Testis (tissue), 3 donors: ENCODE data around the gene ZNF48. TPM values are rescaled to one million over a fixed set of nuclear protein-coding genes. Genes with fewer than 3 reads are reported as not detected.

ENCODE experiments used
- DNase-seq: peaks from one replicate; pipeline ENCODE4 v3.0.0-alpha.2; 2019
- H3K27ac ChIP-seq, 2 donors: fragments of 200-600 bp; sonication (generic); one replicate each; pipeline ENCODE4 v1.5.1; 2019
- H3K27me3 ChIP-seq: fragments of 200-600 bp; sonication (generic); one replicate; pipeline ENCODE4 v1.5.1; 2019
- H3K36me3 ChIP-seq: fragments of 200-600 bp; sonication (generic); one replicate; pipeline ENCODE4 v1.5.1; 2017; ENCODE audit warnings: low read depth; ENCODE audit errors: missing control alignments
- H3K4me1 ChIP-seq: fragments of 200-600 bp; sonication (generic); one replicate; pipeline ENCODE4 v1.5.1; 2019
- H3K4me3 ChIP-seq, 2 donors: fragments of 200-600 bp; sonication (generic); one replicate each; pipeline ENCODE4 v1.5.1; 2017 to 2019
- H3K9me3 ChIP-seq: fragments of 200-600 bp; sonication (generic); one replicate; pipeline ENCODE4 v1.5.1; 2017
- CTCF ChIP-seq, 3 experiments: fragments of 450-650 bp in 2 of 3; fragments of 200-600 bp in 1 of 3; sonication (generic) in 1 of 3; IDR thresholded peaks; one replicate each; pipeline ENCODE4 v1.5.1; 2016 to 2019; ENCODE audit warnings: antibody characterized with exemption in 3 of 3, mild to moderate bottlenecking in 2 of 3, moderate library complexity in 1 of 3
- POLR2A ChIP-seq: fragments of 450-650 bp; IDR thresholded peaks from one replicate; pipeline ENCODE4 v1.6.1; 2017; ENCODE audit warnings: antibody characterized with exemption, mild to moderate bottlenecking, moderate library complexity
- WGBS, 2 donors: methylation state at CpG; one replicate each; pipeline ENCODE4 v1.1.5; 2018; 5-methylcytosine and 5-hydroxymethylcytosine counted together
- intact Hi-C: fragments of 100-400 bp; cut with DNase I; formaldehyde crosslinking; loops from one replicate; pipeline ENCODE4 v1.15.1; 2023; ENCODE audit warnings: low total_unique reads
- polyA plus RNA-seq: library from polyadenylated mRNA; stranded (reverse); fragments of 350-450 nt; fragmentation: Illumina TruSeq; extraction: RNeasy Lipid Tissue Mini Kit (QIAGEN cat#74804); gene quantifications from one replicate; pipeline ENCODE4 v1.2.3, GENCODE V29; 2014; ENCODE audit warnings: low read depth, low replicate concordance; ENCODE audit not compliant: insufficient read depth
- total RNA-seq, 2 donors: library from RNA; depleted of rRNA; stranded (reverse); fragments of >200 nt; gene quantifications; one replicate each; pipeline ENCODE4 v1.2.3, GENCODE V29; 2016

The ZNF48 gene
- total and polyA plus RNA-seq, 3 donors from 2014 or later = 6.3 to 9.0 (median 6.5) TPM

- 82% methylated on average over 5 of the region's 5 CpGs for WGBS, 2 donors
- Histone ChIP-seq H3K36me3 (no peaks in the 10 kb centered on the region), H3K27me3 (no peaks in the 10 kb centered on the region), H3K4me1 (no peaks in the 10 kb centered on the region), H3K27ac (no peak overlapping the region), H3K9me3 (no peaks in the 10 kb centered on the region), H3K4me3 (no peak overlapping the region)
- intact Hi-C loops = no loop called here
- DNase-seq = no peak
- TF ChIP-seq CTCF (IDR thresholded peaks at IDR 0.05) = no peak
- no peak for TF ChIP-seq POLR2A
Measured at GRCh38 chr16:30421010-30421409, 25.8 kb downstream of the ZNF48 start.

- intact Hi-C loops = no loop called here
- H3K27ac ChIP-seq = no peak overlapping the region
- H3K36me3 ChIP-seq = no peaks in the 10 kb centered on the region
Measured at GRCh38 chr16:30428055-30428454, 32.8 kb downstream of the ZNF48 start.

GRCh38 chr16:30429418-30429677 lies 34.1 kb downstream of the ZNF48 start:
- H3K36me3 ChIP-seq = no peaks in the 10 kb centered on the region
- intact Hi-C loops = no loop called here
- no peaks in the 10 kb centered on the region for H3K9me3 ChIP-seq
- TF ChIP-seq POLR2A (no peak), CTCF (IDR thresholded peaks at IDR 0.05) (no peak)
- peak overlapping the region; percentile 63 to 71 for H3K4me3 ChIP-seq
- 1% methylated on average over 9 to 11 of the region's 11 CpGs for WGBS, 2 donors
- H3K27me3 ChIP-seq = no peaks in the 10 kb centered on the region
- H3K4me1 ChIP-seq = peaks cover 12% of the 10 kb centered on the region
- DNase-seq = no peak
- peak overlapping the region; percentile 48 to 75 for H3K27ac ChIP-seq

More at GRCh38 chr16:30428055-30428454, 32.8 kb downstream of the ZNF48 start:
- TF ChIP-seq POLR2A = no peak
- no peak for TF ChIP-seq CTCF (IDR thresholded peaks at IDR 0.05)
- DNase-seq = no peak
- Histone ChIP-seq H3K9me3 (no peaks in the 10 kb centered on the region), H3K27me3 (no peaks in the 10 kb centered on the region), H3K4me3 (no peak overlapping the region), H3K4me1 (peaks cover 12% of the 10 kb centered on the region)
- 81 to 85% methylated on average over 4 of the region's 4 CpGs for WGBS, 2 donors

- intact Hi-C loops = no loop called here
- H3K4me1 ChIP-seq = peaks cover 12% of the 10 kb centered on the region
- no peaks in the 10 kb centered on the region for H3K27me3 ChIP-seq
- H3K27ac ChIP-seq = peak within 1 kb of the TSS; percentile 48 to 75
- no peaks in the 10 kb centered on the region for H3K9me3 ChIP-seq
- H3K4me3 ChIP-seq = peak within 1 kb of the TSS; percentile 63 to 71
- peak; percentile 98 for DNase-seq
- WGBS, 2 donors = 0% methylated on average over 13 to 47 of the region's 49 CpGs
- TF ChIP-seq POLR2A (no peak), CTCF (IDR thresholded peaks at IDR 0.05) (peak; percentile 65 to 83 (median 77))
- H3K36me3 ChIP-seq = no peaks in the 10 kb centered on the region
Measured at GRCh38 chr16:30429678-30430427, 34.6 kb downstream of the ZNF48 start, which contains the start of gene DCTPP1. Gene DCTPP1 (minus strand): TSS chr16:30430030. CDS start chr16:30429980, 50 bp downstream.

GRCh38 chr16:30430428-30430970 lies 35.3 kb downstream of the ZNF48 start:
- intact Hi-C loops = no loop called here
- H3K27me3 ChIP-seq = no peaks in the 10 kb centered on the region
- peaks cover 12% of the 10 kb centered on the region for H3K4me1 ChIP-seq
- DNase-seq = no peak
- H3K36me3 ChIP-seq = no peaks in the 10 kb centered on the region
- TF ChIP-seq POLR2A (no peak), CTCF (IDR thresholded peaks at IDR 0.05) (no peak)
- no peaks in the 10 kb centered on the region for H3K9me3 ChIP-seq
- peak overlapping the region; percentile 63 to 71 for H3K4me3 ChIP-seq
- 31 to 39% methylated on average over 16 to 19 of the region's 19 CpGs for WGBS, 2 donors
- H3K27ac ChIP-seq = peak overlapping the region; percentile 48 to 75
